ENCODE results near the gene SHISA9.

The SHISA9 gene

GRCh38 chr16:13176711-13177110, 275.3 kb downstream of the SHISA9 start:
- Histone ChIP-seq H3K27me3 (ENCODE audit: insufficient read depth, insufficient read length) (no peaks in the 10 kb centered on the region), H3K36me3 (ENCODE audit: insufficient read depth, insufficient read length, low read length) (no peaks in the 10 kb centered on the region), H3K4me3 (ENCODE audit: insufficient read length, low read depth) (no peak overlapping the region), H3K4me1 (ENCODE audit: insufficient read depth, insufficient read length) (peaks cover 2% of the 10 kb centered on the region), H3K9me3 (ENCODE audit: insufficient read depth, low read length) (no peaks in the 10 kb centered on the region), H3K9ac (ENCODE audit: insufficient read length, low read depth) (no peak overlapping the region)
- TF ChIP-seq SUZ12 (IDR thresholded peaks at IDR 0.05; ENCODE audit: extremely low read depth, insufficient read depth, insufficient read length) (no peak), YY1 (IDR thresholded peaks at IDR 0.05; ENCODE audit: insufficient read depth, insufficient read length) (no peak), ZNF274 (IDR thresholded peaks at IDR 0.05; ENCODE audit: low read depth, low read length) (no peak)
- no peak for DNase-seq (ENCODE audit: low read depth, low spot score)

GRCh38 chr16:13178318-13178717, 276.9 kb downstream of the SHISA9 start:
- peaks cover 2% of the 10 kb centered on the region for H3K4me1 ChIP-seq (ENCODE audit: insufficient read depth, insufficient read length)
- H3K9ac ChIP-seq (ENCODE audit: insufficient read length, low read depth): no peak overlapping the region
- DNase-seq (ENCODE audit: low read depth, low spot score): no peak
- H3K9me3 ChIP-seq (ENCODE audit: insufficient read depth, low read length): no peaks in the 10 kb centered on the region
- no peak overlapping the region for H3K4me3 ChIP-seq (ENCODE audit: insufficient read length, low read depth)
- TF ChIP-seq SUZ12 (IDR thresholded peaks at IDR 0.05; ENCODE audit: extremely low read depth, insufficient read depth, insufficient read length) (no peak), YY1 (IDR thresholded peaks at IDR 0.05; ENCODE audit: insufficient read depth, insufficient read length) (no peak), ZNF274 (IDR thresholded peaks at IDR 0.05; ENCODE audit: low read depth, low read length) (no peak)
- no peaks in the 10 kb centered on the region for H3K27me3 ChIP-seq (ENCODE audit: insufficient read depth, insufficient read length)
- H3K36me3 ChIP-seq (ENCODE audit: insufficient read depth, insufficient read length, low read length): no peaks in the 10 kb centered on the region

DNA sequence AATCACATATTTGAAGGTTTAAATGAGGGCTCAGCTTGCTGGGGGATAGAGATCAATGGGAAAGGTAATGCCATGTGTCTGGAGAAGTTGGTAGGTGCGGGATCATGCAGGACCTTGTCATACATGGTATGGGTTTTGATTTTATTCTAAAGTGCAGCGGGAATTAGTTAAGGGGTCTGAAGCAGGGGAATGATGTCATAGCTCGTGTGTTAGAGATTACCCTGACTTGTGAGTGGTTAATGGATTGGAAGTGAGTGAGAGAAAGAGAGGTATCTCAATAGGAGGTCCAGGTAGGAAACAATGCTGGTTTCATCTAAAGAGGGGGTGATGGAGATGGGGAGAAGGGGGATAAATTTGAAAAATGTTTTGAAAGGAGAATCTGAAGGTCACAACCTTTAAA, 280.0 kb downstream of the SHISA9 start:
- Histone ChIP-seq H3K36me3 (ENCODE audit: insufficient read depth, insufficient read length, low read length) (no peaks in the 10 kb centered on the region), H3K4me3 (ENCODE audit: insufficient read length, low read depth) (no peak overlapping the region), H3K9ac (ENCODE audit: insufficient read length, low read depth) (no peak overlapping the region), H3K4me1 (ENCODE audit: insufficient read depth, insufficient read length) (no peaks in the 10 kb centered on the region), H3K27me3 (ENCODE audit: insufficient read depth, insufficient read length) (no peaks in the 10 kb centered on the region), H3K9me3 (ENCODE audit: insufficient read depth, low read length) (no peaks in the 10 kb centered on the region)
- no peak for DNase-seq (ENCODE audit: low read depth, low spot score)
- TF ChIP-seq SUZ12 (IDR thresholded peaks at IDR 0.05; ENCODE audit: extremely low read depth, insufficient read depth, insufficient read length) (no peak), YY1 (IDR thresholded peaks at IDR 0.05; ENCODE audit: insufficient read depth, insufficient read length) (no peak), ZNF274 (IDR thresholded peaks at IDR 0.05; ENCODE audit: low read depth, low read length) (no peak)

DNA sequence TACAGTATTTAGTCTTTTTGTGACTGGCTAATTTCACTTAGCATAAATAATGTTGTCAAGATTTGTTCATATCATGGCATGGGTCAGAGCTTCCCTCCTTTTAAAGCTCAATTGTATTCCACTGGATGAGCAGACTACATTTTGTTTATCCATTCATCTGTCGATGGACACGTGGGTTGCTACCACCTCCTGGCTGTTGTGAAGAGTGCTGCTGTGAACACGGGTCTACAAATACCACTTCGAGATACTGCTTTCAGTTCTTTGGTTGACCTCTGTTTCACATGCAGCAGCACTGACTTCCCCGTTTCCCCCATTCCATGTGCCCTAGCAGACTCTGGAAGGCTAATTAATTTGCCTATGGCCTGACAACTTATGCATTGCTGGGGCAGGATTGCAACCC, 285.4 kb downstream of the SHISA9 start:
- Histone ChIP-seq H3K36me3 (ENCODE audit: insufficient read depth, insufficient read length, low read length) (no peaks in the 10 kb centered on the region), H3K4me3 (ENCODE audit: insufficient read length, low read depth) (no peak overlapping the region), H3K4me1 (ENCODE audit: insufficient read depth, insufficient read length) (no peaks in the 10 kb centered on the region), H3K9me3 (ENCODE audit: insufficient read depth, low read length) (no peaks in the 10 kb centered on the region), H3K9ac (ENCODE audit: insufficient read length, low read depth) (no peak overlapping the region), H3K27me3 (ENCODE audit: insufficient read depth, insufficient read length) (no peaks in the 10 kb centered on the region)
- DNase-seq (ENCODE audit: low read depth, low spot score): peak; percentile 16
- TF ChIP-seq ZNF274 (IDR thresholded peaks at IDR 0.05; ENCODE audit: low read depth, low read length) (no peak), SUZ12 (IDR thresholded peaks at IDR 0.05; ENCODE audit: extremely low read depth, insufficient read depth, insufficient read length) (no peak), YY1 (IDR thresholded peaks at IDR 0.05; ENCODE audit: insufficient read depth, insufficient read length) (no peak)

GRCh38 chr16:13189250-13189649, 287.9 kb downstream of the SHISA9 start:
- Histone ChIP-seq H3K9ac (ENCODE audit: insufficient read length, low read depth) (no peak overlapping the region), H3K4me1 (ENCODE audit: insufficient read depth, insufficient read length) (no peaks in the 10 kb centered on the region), H3K27me3 (ENCODE audit: insufficient read depth, insufficient read length) (no peaks in the 10 kb centered on the region), H3K9me3 (ENCODE audit: insufficient read depth, low read length) (no peaks in the 10 kb centered on the region), H3K4me3 (ENCODE audit: insufficient read length, low read depth) (no peak overlapping the region), H3K36me3 (ENCODE audit: insufficient read depth, insufficient read length, low read length) (no peaks in the 10 kb centered on the region)
- no peak for TF ChIP-seq ZNF274 (IDR thresholded peaks at IDR 0.05; ENCODE audit: low read depth, low read length)
- no peak for DNase-seq (ENCODE audit: low read depth, low spot score)

GRCh38 chr16:13193721-13194120, 292.3 kb downstream of the SHISA9 start:
- Histone ChIP-seq H3K27me3 (ENCODE audit: insufficient read depth, insufficient read length) (no peaks in the 10 kb centered on the region), H3K4me3 (ENCODE audit: insufficient read length, low read depth) (no peak overlapping the region), H3K9ac (ENCODE audit: insufficient read length, low read depth) (no peak overlapping the region), H3K36me3 (ENCODE audit: insufficient read depth, insufficient read length, low read length) (no peaks in the 10 kb centered on the region), H3K4me1 (ENCODE audit: insufficient read depth, insufficient read length) (no peaks in the 10 kb centered on the region), H3K9me3 (ENCODE audit: insufficient read depth, low read length) (no peaks in the 10 kb centered on the region)
- TF ChIP-seq SUZ12 (IDR thresholded peaks at IDR 0.05; ENCODE audit: extremely low read depth, insufficient read depth, insufficient read length) (no peak), ZNF274 (IDR thresholded peaks at IDR 0.05; ENCODE audit: low read depth, low read length) (no peak)
- DNase-seq (ENCODE audit: low read depth, low spot score): no peak

- no peak overlapping the region for H3K9ac ChIP-seq (ENCODE audit: insufficient read length, low read depth)
- H3K27me3 ChIP-seq (ENCODE audit: insufficient read depth, insufficient read length): no peaks in the 10 kb centered on the region
- TF ChIP-seq SUZ12 (IDR thresholded peaks at IDR 0.05; ENCODE audit: extremely low read depth, insufficient read depth, insufficient read length) (no peak), YY1 (IDR thresholded peaks at IDR 0.05; ENCODE audit: insufficient read depth, insufficient read length) (no peak), ZNF274 (IDR thresholded peaks at IDR 0.05; ENCODE audit: low read depth, low read length) (no peak)
- no peak overlapping the region for H3K4me3 ChIP-seq (ENCODE audit: insufficient read length, low read depth)
- DNase-seq (ENCODE audit: low read depth, low spot score): no peak
- H3K9me3 ChIP-seq (ENCODE audit: insufficient read depth, low read length): no peaks in the 10 kb centered on the region
- H3K36me3 ChIP-seq (ENCODE audit: insufficient read depth, insufficient read length, low read length): no peaks in the 10 kb centered on the region
- H3K4me1 ChIP-seq (ENCODE audit: insufficient read depth, insufficient read length): no peaks in the 10 kb centered on the region
Observed at GRCh38 chr16:13194766-13195165, 293.4 kb downstream of the SHISA9 start.

- Histone ChIP-seq H3K27me3 (ENCODE audit: insufficient read depth, insufficient read length) (no peaks in the 10 kb centered on the region), H3K4me1 (ENCODE audit: insufficient read depth, insufficient read length) (no peaks in the 10 kb centered on the region), H3K36me3 (ENCODE audit: insufficient read depth, insufficient read length, low read length) (no peaks in the 10 kb centered on the region), H3K4me3 (ENCODE audit: insufficient read length, low read depth) (no peak overlapping the region), H3K9me3 (ENCODE audit: insufficient read depth, low read length) (no peaks in the 10 kb centered on the region), H3K9ac (ENCODE audit: insufficient read length, low read depth) (no peak overlapping the region)
- no peak for DNase-seq (ENCODE audit: low read depth, low spot score)
- no peak for TF ChIP-seq ZNF274 (IDR thresholded peaks at IDR 0.05; ENCODE audit: low read depth, low read length)
- TF ChIP-seq YY1 (IDR thresholded peaks at IDR 0.05; ENCODE audit: insufficient read depth, insufficient read length): no peak
- no peak for TF ChIP-seq SUZ12 (IDR thresholded peaks at IDR 0.05; ENCODE audit: extremely low read depth, insufficient read depth, insufficient read length)
Observed at GRCh38 chr16:13203725-13204124, 302.3 kb downstream of the SHISA9 start.
